Measurements from ENCODE around the gene TNFAIP6. TPM values are rescaled to one million over a fixed set of nuclear protein-coding genes. Genes with fewer than 3 reads are reported as not detected.
"Not testable (repeated sequence)": the region's sequence is repeated elsewhere in the genome, so short reads cannot be mapped to it uniquely, and the experiment has no call there.

The TNFAIP6 gene, protein sequence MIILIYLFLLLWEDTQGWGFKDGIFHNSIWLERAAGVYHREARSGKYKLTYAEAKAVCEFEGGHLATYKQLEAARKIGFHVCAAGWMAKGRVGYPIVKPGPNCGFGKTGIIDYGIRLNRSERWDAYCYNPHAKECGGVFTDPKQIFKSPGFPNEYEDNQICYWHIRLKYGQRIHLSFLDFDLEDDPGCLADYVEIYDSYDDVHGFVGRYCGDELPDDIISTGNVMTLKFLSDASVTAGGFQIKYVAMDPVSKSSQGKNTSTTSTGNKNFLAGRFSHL
- total RNA-seq (2014; rRNA removed; shearing (Covaris generic)) (not detected in 2 replicates), total RNA-seq (2022) (not detected in 2 replicates), Bru-seq, nascent RNA (not detected), BruChase-seq, experiment 1, labeled RNA remaining after a 6-hour chase (not detected), BruChase-seq, experiment 2, labeled RNA remaining after a 2-hour chase (not detected)
- long read RNA-seq, result 0 reads

GRCh38 chr2:151357359-151357758, at the start of gene TNFAIP6:
Gene TNFAIP6, plus strand, starts transcription at chr2:151357592. Its CDS starts 75 bp downstream, at chr2:151357667.
- H3K27ac ChIP-seq (ENCODE audit: low read depth, low read length, poor library complexity, severe bottlenecking), result no peak within 1 kb of the TSS
- H3K4me2 ChIP-seq (ENCODE audit: low read length), result no peak within 1 kb of the TSS
- no peak within 1 kb of the TSS for H2AFZ ChIP-seq (ENCODE audit: low read length)
- no TSS peak for BruUV-seq (replicated peaks)
- ChIA-PET CTCF (ENCODE audit: unreplicated experiment) (no interaction called here), POLR2A (interaction anchor here (0.9 kb wide), 1 partner anchor 14 kb away, joined by 3 read pairs; no protein-coding TSS in a partner anchor)
- TF ChIP-seq, protein P1, sequence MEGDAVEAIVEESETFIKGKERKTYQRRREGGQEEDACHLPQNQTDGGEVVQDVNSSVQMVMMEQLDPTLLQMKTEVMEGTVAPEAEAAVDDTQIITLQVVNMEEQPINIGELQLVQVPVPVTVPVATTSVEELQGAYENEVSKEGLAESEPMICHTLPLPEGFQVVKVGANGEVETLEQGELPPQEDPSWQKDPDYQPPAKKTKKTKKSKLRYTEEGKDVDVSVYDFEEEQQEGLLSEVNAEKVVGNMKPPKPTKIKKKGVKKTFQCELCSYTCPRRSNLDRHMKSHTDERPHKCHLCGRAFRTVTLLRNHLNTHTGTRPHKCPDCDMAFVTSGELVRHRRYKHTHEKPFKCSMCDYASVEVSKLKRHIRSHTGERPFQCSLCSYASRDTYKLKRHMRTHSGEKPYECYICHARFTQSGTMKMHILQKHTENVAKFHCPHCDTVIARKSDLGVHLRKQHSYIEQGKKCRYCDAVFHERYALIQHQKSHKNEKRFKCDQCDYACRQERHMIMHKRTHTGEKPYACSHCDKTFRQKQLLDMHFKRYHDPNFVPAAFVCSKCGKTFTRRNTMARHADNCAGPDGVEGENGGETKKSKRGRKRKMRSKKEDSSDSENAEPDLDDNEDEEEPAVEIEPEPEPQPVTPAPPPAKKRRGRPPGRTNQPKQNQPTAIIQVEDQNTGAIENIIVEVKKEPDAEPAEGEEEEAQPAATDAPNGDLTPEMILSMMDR (conservative IDR thresholded peaks at IDR 0.05; ENCODE audit: low read length), result no peak
- TF ChIP-seq EZH2phosphoT487 (IDR thresholded peaks at IDR 0.05; ENCODE audit: borderline replicate concordance, low read depth, low read length), result no peak
- intact Hi-C loops (cut with micrococcal nuclease; ENCODE audit: unreplicated experiment), result no loop called here
- no peak for DNase-seq (ENCODE audit: low spot score)
- no peaks in the 10 kb centered on the region for H3K9me2 ChIP-seq (ENCODE audit: insufficient read depth, low read length)
- H3K4me1 ChIP-seq (ENCODE audit: insufficient read depth, low read length, poor library complexity, severe bottlenecking), result no peaks in the 10 kb centered on the region
- H3K79me2 ChIP-seq (ENCODE audit: insufficient read depth, low read depth, low read length), result no peaks in the 10 kb centered on the region
- H4K20me1 ChIP-seq (ENCODE audit: insufficient read depth, low read length), result no peaks in the 10 kb centered on the region
- no peaks in the 10 kb centered on the region for H3K9me3 ChIP-seq (ENCODE audit: low read length)
- H3K36me3 ChIP-seq (ENCODE audit: insufficient read depth, low read length), result no peaks in the 10 kb centered on the region
- H3K4me3 ChIP-seq (ENCODE audit: low read depth, low read length, poor library complexity, severe bottlenecking), result no peak within 1 kb of the TSS

DNA sequence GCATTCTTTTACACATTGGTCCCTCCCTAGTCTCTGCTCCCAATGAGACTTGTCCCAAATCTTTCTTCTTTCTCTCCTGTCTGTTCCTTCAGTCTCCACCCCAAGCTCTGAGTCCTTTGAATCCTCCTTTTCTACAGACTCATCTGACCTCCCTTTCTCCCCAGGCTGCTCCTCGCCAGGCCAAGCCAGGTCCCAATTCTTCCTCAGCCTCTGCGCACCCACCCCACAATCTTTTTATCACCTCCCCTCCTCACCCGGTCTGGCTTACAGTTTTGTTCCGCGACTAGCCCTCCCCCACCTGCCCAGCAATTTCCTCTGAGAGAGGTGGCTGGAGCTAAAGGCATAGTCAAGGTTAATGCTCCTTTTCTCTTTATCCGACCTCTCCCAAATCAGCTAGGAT, 47.1 kb upstream of the TNFAIP6 start:
- POLR2A ChIA-PET, result interaction anchor here (1.5 kb wide), 1 partner anchor 12 kb away, joined by 3 read pairs; no protein-coding TSS in a partner anchor
- intact Hi-C loops (cut with micrococcal nuclease; ENCODE audit: unreplicated experiment), result loop anchor here (5.0 kb wide), 1 partner anchor 77 kb away; no protein-coding TSS in a partner anchor
- H3K4me3 ChIP-seq (ENCODE audit: low read depth, low read length, poor library complexity, severe bottlenecking); H3K36me3 ChIP-seq (ENCODE audit: insufficient read depth, low read length); CTCF ChIA-PET (ENCODE audit: unreplicated experiment); H3K4me1 ChIP-seq (ENCODE audit: insufficient read depth, low read length, poor library complexity, severe bottlenecking); H3K9me3 ChIP-seq (ENCODE audit: low read length); BruUV-seq (replicated peaks); H3K9me2 ChIP-seq (ENCODE audit: insufficient read depth, low read length); DNase-seq (ENCODE audit: low spot score); H3K4me2 ChIP-seq (ENCODE audit: low read length); H4K20me1 ChIP-seq (ENCODE audit: insufficient read depth, low read length); H3K27ac ChIP-seq (ENCODE audit: low read depth, low read length, poor library complexity, severe bottlenecking); H3K79me2 ChIP-seq (ENCODE audit: insufficient read depth, low read depth, low read length); H2AFZ ChIP-seq (ENCODE audit: low read length): not testable (repeated sequence)

DNA sequence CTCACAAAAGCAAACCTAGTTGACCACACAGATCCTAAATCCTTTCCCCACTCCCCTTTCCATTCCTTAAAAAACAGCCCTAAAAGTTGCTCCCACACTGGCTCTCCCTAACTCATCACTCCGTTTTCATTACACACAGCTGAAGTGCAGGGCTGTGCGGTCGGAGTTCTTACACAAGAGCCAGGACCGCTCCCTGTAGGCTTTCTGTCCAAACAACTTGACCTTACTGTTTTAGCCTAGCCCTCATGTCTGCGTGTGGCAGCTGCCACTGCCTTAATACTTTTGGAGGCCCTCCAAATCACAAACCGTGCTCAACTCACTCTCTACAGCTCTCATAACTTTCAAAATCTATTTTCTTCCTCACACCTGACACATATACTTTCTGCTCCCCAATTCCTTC, 45.0 kb upstream of the TNFAIP6 start:
- H3K36me3 ChIP-seq (ENCODE audit: insufficient read depth, low read length), result not testable (repeated sequence)

More for the DNA sequence above, 45.0 kb upstream of the TNFAIP6 start:
- H4K20me1 ChIP-seq (ENCODE audit: insufficient read depth, low read length); BruUV-seq (replicated peaks); H3K4me1 ChIP-seq (ENCODE audit: insufficient read depth, low read length, poor library complexity, severe bottlenecking); H3K79me2 ChIP-seq (ENCODE audit: insufficient read depth, low read depth, low read length); H3K9me2 ChIP-seq (ENCODE audit: insufficient read depth, low read length); H2AFZ ChIP-seq (ENCODE audit: low read length); H3K4me2 ChIP-seq (ENCODE audit: low read length); H3K4me3 ChIP-seq (ENCODE audit: low read depth, low read length, poor library complexity, severe bottlenecking); CTCF ChIA-PET (ENCODE audit: unreplicated experiment); POLR2A ChIA-PET; H3K9me3 ChIP-seq (ENCODE audit: low read length); H3K27ac ChIP-seq (ENCODE audit: low read depth, low read length, poor library complexity, severe bottlenecking); DNase-seq (ENCODE audit: low spot score): not testable (repeated sequence)
- intact Hi-C loops (cut with micrococcal nuclease; ENCODE audit: unreplicated experiment), result loop anchor here (5.0 kb wide), 1 partner anchor 75 kb away; no protein-coding TSS in a partner anchor

All from OCI-LY7 (cell line).